Stomach (tissue), 4 donors: ENCODE results near the gene IQCM.

Source experiments
- CTCF ChIP-seq, 7 experiments: fragments of 450-650 bp in 4 of 7; fragments of 200-600 bp in 3 of 7; sonication (generic) in 3 of 7; IDR thresholded peaks; one replicate each; pipeline ENCODE4 v1.5.1; 2016 to 2019; ENCODE audit warnings: antibody characterized with exemption in 7 of 7, control low read depth in 2 of 7, mild to moderate bottlenecking in 1 of 7
- EP300 ChIP-seq: sonication (generic); formaldehyde crosslinking; IDR thresholded peaks from one replicate; pipeline ENCODE4 v1.6.1; 2017; ENCODE audit warnings: antibody characterized with exemption
- POLR2A ChIP-seq, 4 donors: fragments of 450-650 bp; IDR thresholded peaks; one replicate each; pipeline ENCODE4 v1.6.1; 2016; ENCODE audit warnings: antibody characterized with exemption in 4 of 4, control low read depth in 2 of 4, mild to moderate bottlenecking in 1 of 4, moderate library complexity in 1 of 4
- POLR2AphosphoS5 ChIP-seq, 3 donors: sonication (generic); formaldehyde crosslinking; IDR thresholded peaks; one replicate each; pipeline ENCODE4 v1.6.1; 2016; ENCODE audit warnings: antibody characterized with exemption in 3 of 3

- TF ChIP-seq EP300 (no peak), CTCF (IDR thresholded peaks at IDR 0.05) (no peak), POLR2AphosphoS5 (IDR thresholded peaks at IDR 0.05) (no peak), POLR2A (IDR thresholded peaks at IDR 0.05) (no peak)
These were observed 88.0 kb downstream of the IQCM start for GRCh38 chr4:149727663-149728062.
